Measurements from ENCODE around the gene CLIP4.
"Not testable (repeated sequence)": the region's sequence is repeated elsewhere in the genome, so short reads cannot be mapped to it uniquely, and the experiment has no call there.

Gene CLIP4

GRCh38 chr2:29114946-29115609 lies at the start of gene CLIP4:
Gene CLIP4, plus strand, starts transcription at chr2:29115415. Its CDS starts 5,974 bp downstream, at chr2:29121389.
- peak; percentile 78 for DNase-seq

GRCh38 chr2:29066271-29066860 lies 48.8 kb upstream of the CLIP4 start:
- DNase-seq = peak; percentile 66

GRCh38 chr2:29066997-29067605 lies 48.1 kb upstream of the CLIP4 start:
- DNase-seq = peak; percentile 68

GRCh38 chr2:29068513-29068912 lies 46.7 kb upstream of the CLIP4 start:
- DNase-seq = no peak

- no peak for DNase-seq
These were observed 44.7 kb upstream of the CLIP4 start for GRCh38 chr2:29070526-29070925.

GRCh38 chr2:29071032-29071975 lies 43.9 kb upstream of the CLIP4 start:
- DNase-seq = no peak

- DNase-seq = no peak
These were observed 43.0 kb upstream of the CLIP4 start for GRCh38 chr2:29072251-29072650.

- no peak for DNase-seq
These were observed 42.1 kb upstream of the CLIP4 start for GRCh38 chr2:29072971-29073725.

- peak; percentile 21 for DNase-seq
These were observed 41.3 kb upstream of the CLIP4 start for GRCh38 chr2:29073933-29074332.

- DNase-seq = no peak
These were observed 40.8 kb upstream of the CLIP4 start, which contains the start of gene PCARE for GRCh38 chr2:29074411-29074810. Gene PCARE, minus strand, starts transcription at chr2:29074523. Its CDS starts 262 bp downstream, at chr2:29074261.

GRCh38 chr2:29075894-29076705 lies 39.1 kb upstream of the CLIP4 start:
- DNase-seq = no peak

- no peak for DNase-seq
These were observed 35.3 kb upstream of the CLIP4 start for GRCh38 chr2:29079887-29080286.

- peak; percentile 89 for DNase-seq
These were observed 34.1 kb upstream of the CLIP4 start for GRCh38 chr2:29080886-29081743.

- no peak for DNase-seq
These were observed 32.3 kb upstream of the CLIP4 start for GRCh38 chr2:29082804-29083495.

GRCh38 chr2:29084554-29084953 lies 30.7 kb upstream of the CLIP4 start:
- no peak for DNase-seq

GRCh38 chr2:29090311-29090710 lies 24.9 kb upstream of the CLIP4 start:
- DNase-seq = not testable (repeated sequence)

GRCh38 chr2:29096969-29097368 lies 18.2 kb upstream of the CLIP4 start:
- DNase-seq = no peak

- no peak for DNase-seq
These were observed 17.6 kb upstream of the CLIP4 start for GRCh38 chr2:29097569-29097968.

GRCh38 chr2:29100564-29100963 lies 14.7 kb upstream of the CLIP4 start:
- no peak for DNase-seq

- no peak for DNase-seq
These were observed 10.5 kb upstream of the CLIP4 start for GRCh38 chr2:29104688-29105087.
